Keratinocyte (primary cell): ENCODE measurements around the gene CECR2. TPM values are rescaled to one million over a fixed set of nuclear protein-coding genes. Genes with fewer than 3 reads are reported as not detected.

ENCODE experiments used
- DNase-seq: peaks from one replicate; pipeline ENCODE4 v3.0.0-alpha.2; 2011; ENCODE audit warnings: low read depth, missing footprints, low spot score
- FAIRE-seq: peaks from 2 replicates; lab custom pipeline; 2011; peaks lifted over from hg19 to GRCh38; lab: Jason Lieb, UNC
- H2AFZ ChIP-seq: 2 replicates; pipeline ENCODE4 v1.6.0; 2012; ENCODE audit warnings: low read length, control low read depth, inconsistent platforms; ENCODE audit not compliant: control insufficient read depth
- H3K27ac ChIP-seq: 2 replicates; pipeline ENCODE4 v1.5.1; 2011; ENCODE audit warnings: low read length; ENCODE audit not compliant: control insufficient read depth, insufficient read depth
- H3K27me3 ChIP-seq: 3 replicates; pipeline ENCODE4 v1.6.0; 2011; ENCODE audit warnings: low read length; ENCODE audit not compliant: control insufficient read depth, insufficient read depth; ENCODE audit errors: extremely low read depth
- H3K36me3 ChIP-seq, 2 experiments: 2 replicates in 1 of 2; 3 replicates in 1 of 2; pipeline ENCODE4 v1.5.1; 2011; ENCODE audit warnings: low read length in 2 of 2, mild to moderate bottlenecking in 1 of 2; ENCODE audit not compliant: control insufficient read depth in 2 of 2, insufficient read depth in 2 of 2; ENCODE audit errors: extremely low read depth in 1 of 2
- H3K4me1 ChIP-seq: 3 replicates; pipeline ENCODE4 v1.5.1; 2011; ENCODE audit warnings: low read length; ENCODE audit not compliant: control insufficient read depth, insufficient read depth; ENCODE audit errors: extremely low read depth
- H3K4me2 ChIP-seq: 3 replicates; pipeline ENCODE4 v1.6.0; 2011; ENCODE audit warnings: low read depth, low read length; ENCODE audit not compliant: control insufficient read depth, insufficient read depth; ENCODE audit errors: extremely low read depth
- H3K4me3 ChIP-seq, 3 experiments: fragments of 200-600 bp in 1 of 3; sonication (generic) in 1 of 3; 2 replicates in 2 of 3; 3 replicates in 1 of 3; pipeline ENCODE4 v1.5.1; 2011 to 2016; ENCODE audit warnings: low read length in 3 of 3, mild to moderate bottlenecking in 3 of 3, control low read depth in 2 of 3, inconsistent platforms in 1 of 3, low read depth in 1 of 3, mixed read lengths in 1 of 3, mixed run types in 1 of 3, moderate library complexity in 1 of 3; ENCODE audit not compliant: control insufficient read depth in 2 of 3, insufficient read depth in 2 of 3; ENCODE audit errors: extremely low read depth in 1 of 3
- H3K79me2 ChIP-seq: 2 replicates; pipeline ENCODE4 v1.6.0; 2012; ENCODE audit warnings: low read length; ENCODE audit not compliant: control insufficient read depth, insufficient read depth
- H3K9ac ChIP-seq: 3 replicates; pipeline ENCODE4 v1.6.0; 2011; ENCODE audit warnings: low read length; ENCODE audit not compliant: control insufficient read depth, insufficient read depth; ENCODE audit errors: extremely low read depth
- H3K9me1 ChIP-seq: 3 replicates; pipeline ENCODE4 v1.6.0; 2011; ENCODE audit warnings: low read length; ENCODE audit not compliant: control insufficient read depth, insufficient read depth; ENCODE audit errors: extremely low read depth
- H3K9me3 ChIP-seq: 2 replicates; pipeline ENCODE4 v1.5.1; 2012; ENCODE audit warnings: low read depth, low read length; ENCODE audit not compliant: control insufficient read depth
- H4K20me1 ChIP-seq: 3 replicates; pipeline ENCODE4 v1.6.0; 2011; ENCODE audit warnings: low read length; ENCODE audit not compliant: control insufficient read depth, insufficient read depth; ENCODE audit errors: extremely low read depth
- EZH2 ChIP-seq: IDR thresholded peaks from one replicate; pipeline ENCODE4 v1.6.1; 2012; ENCODE audit warnings: inconsistent platforms, mild to moderate bottlenecking, low read length, moderate library complexity
- dilution Hi-C: fragments of 300-500 bp; cut with MboI; formaldehyde crosslinking; loops from one replicate; pipeline ENCODE4 v1.7.0; 2020; ENCODE audit warnings: low sequenced_read_pairs; ENCODE audit not compliant: extremely low pct_ligation_motif_present
- polyA plus RNA-seq, 5 experiments: library from polyadenylated mRNA; depleted of rRNA in 3 of 5; stranded (reverse) in 3 of 5; stranded (forward) in 1 of 5; unstranded in 1 of 5; fragments of >200 nt; gene quantifications; 1 replicate in 1 of 5; 2 replicates in 3 of 5; 3 replicates in 1 of 5; pipeline versions ENCODE4 v1.2.1 to v1.2.3, GENCODE V29; 2011 to 2012; ENCODE audit warnings: missing spikeins in 2 of 5, low read depth in 1 of 5, low replicate concordance in 1 of 5
- TF ChIP-seq, protein P1 (sequence below), 3 experiments: IDR thresholded peaks in 1 of 3; conservative IDR thresholded peaks in 1 of 3; optimal IDR thresholded peaks in 1 of 3; 2 replicates in 2 of 3; 3 replicates in 1 of 3; pipeline versions ENCODE3 to v1.5.1; 2011; ENCODE audit warnings: low read length in 3 of 3, mild to moderate bottlenecking in 3 of 3, moderate library complexity in 2 of 3, control low read depth in 1 of 3, inconsistent platforms in 1 of 3; ENCODE audit not compliant: insufficient read depth in 2 of 3; ENCODE audit errors: extremely low read depth in 1 of 3

Gene CECR2
- polyA plus RNA-seq, 1 donor (not counting 4 experiments of a cell fraction or from before 2014, with no cell fraction given) = not detected

DNA sequence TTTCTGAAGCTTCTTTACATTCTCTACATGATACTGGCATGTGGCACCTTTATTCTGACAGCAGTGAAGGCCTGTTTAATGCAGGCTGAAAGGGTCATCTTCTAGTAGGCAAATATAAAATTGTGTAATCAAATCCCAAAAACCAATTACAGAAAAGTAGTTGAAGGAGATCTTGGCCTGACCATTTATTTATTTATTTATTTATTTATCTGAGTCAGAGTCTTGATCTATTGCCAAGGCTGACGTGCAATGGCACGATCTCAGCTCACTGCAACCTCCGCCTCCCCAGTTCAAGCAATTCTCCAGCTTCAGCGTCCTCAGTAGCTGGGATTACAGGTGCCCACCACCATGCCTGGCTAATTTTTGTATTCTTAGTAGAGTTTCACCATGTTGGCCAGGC is 22.7 kb upstream of the CECR2 start:
- TF ChIP-seq, protein P1, sequence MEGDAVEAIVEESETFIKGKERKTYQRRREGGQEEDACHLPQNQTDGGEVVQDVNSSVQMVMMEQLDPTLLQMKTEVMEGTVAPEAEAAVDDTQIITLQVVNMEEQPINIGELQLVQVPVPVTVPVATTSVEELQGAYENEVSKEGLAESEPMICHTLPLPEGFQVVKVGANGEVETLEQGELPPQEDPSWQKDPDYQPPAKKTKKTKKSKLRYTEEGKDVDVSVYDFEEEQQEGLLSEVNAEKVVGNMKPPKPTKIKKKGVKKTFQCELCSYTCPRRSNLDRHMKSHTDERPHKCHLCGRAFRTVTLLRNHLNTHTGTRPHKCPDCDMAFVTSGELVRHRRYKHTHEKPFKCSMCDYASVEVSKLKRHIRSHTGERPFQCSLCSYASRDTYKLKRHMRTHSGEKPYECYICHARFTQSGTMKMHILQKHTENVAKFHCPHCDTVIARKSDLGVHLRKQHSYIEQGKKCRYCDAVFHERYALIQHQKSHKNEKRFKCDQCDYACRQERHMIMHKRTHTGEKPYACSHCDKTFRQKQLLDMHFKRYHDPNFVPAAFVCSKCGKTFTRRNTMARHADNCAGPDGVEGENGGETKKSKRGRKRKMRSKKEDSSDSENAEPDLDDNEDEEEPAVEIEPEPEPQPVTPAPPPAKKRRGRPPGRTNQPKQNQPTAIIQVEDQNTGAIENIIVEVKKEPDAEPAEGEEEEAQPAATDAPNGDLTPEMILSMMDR (optimal IDR thresholded peaks at IDR 0.05 in 1 of 3, IDR thresholded peaks at IDR 0.05 in 1 of 3, conservative IDR thresholded peaks at IDR 0.05 in 1 of 3; ENCODE audit: extremely low read depth in 1 of 3, insufficient read depth in 2 of 3, low read length in 3 of 3) = no peak
- TF ChIP-seq EZH2 = no peak
- Histone ChIP-seq H4K20me1 (no peaks in the 10 kb centered on the region), H3K9me3 (no peaks in the 10 kb centered on the region), H3K4me1 (peaks cover 3% of the 10 kb centered on the region), H3K4me3 (no peak overlapping the region), H3K9me1 (no peaks in the 10 kb centered on the region), H3K9ac (no peak overlapping the region), H3K4me2 (no peak overlapping the region), H3K79me2 (no peaks in the 10 kb centered on the region), H3K27me3 (no peaks in the 10 kb centered on the region), H3K36me3 (no peaks in the 10 kb centered on the region), H2AFZ (no peak overlapping the region), H3K27ac (no peak overlapping the region)
- FAIRE-seq (no peak), DNase-seq (no peak)
- dilution Hi-C loops = no loop called here

DNA sequence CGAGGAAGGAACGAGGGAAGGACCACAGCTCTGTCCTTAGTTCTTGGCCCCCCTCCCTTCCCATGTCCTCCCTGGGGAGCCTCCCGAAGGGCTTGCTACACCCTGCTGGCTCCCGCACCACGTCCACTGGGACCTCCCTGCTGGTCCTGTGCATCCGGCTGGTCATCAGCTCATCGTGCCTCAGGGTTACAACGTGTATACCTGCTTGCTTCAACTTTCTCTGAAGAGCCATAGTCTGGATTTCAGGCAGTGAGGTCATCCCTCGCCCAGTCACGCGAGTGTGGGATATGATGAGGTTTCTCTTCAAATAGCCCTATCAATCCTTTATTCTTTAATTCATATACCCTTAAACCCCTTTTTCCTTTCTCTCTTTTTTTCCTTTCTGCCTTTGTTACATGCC is 21.5 kb upstream of the CECR2 start:
- Histone ChIP-seq H3K36me3 (no peaks in the 10 kb centered on the region), H3K4me2 (no peak overlapping the region), H3K27me3 (no peaks in the 10 kb centered on the region), H3K4me1 (peaks cover 3% of the 10 kb centered on the region), H3K9ac (no peak overlapping the region), H2AFZ (no peak overlapping the region), H4K20me1 (no peaks in the 10 kb centered on the region), H3K79me2 (no peaks in the 10 kb centered on the region), H3K9me1 (no peaks in the 10 kb centered on the region), H3K9me3 (no peaks in the 10 kb centered on the region), H3K27ac (no peak overlapping the region), H3K4me3 (no peak overlapping the region)
- no peak for DNase-seq
- dilution Hi-C loops = no loop called here
- TF ChIP-seq, protein P1 (optimal IDR thresholded peaks at IDR 0.05 in 1 of 3, IDR thresholded peaks at IDR 0.05 in 1 of 3, conservative IDR thresholded peaks at IDR 0.05 in 1 of 3; ENCODE audit: extremely low read depth in 1 of 3, insufficient read depth in 2 of 3, low read length in 3 of 3) = no peak
- TF ChIP-seq EZH2 = no peak
- FAIRE-seq = no peak
